GM18505 (cell line): Measurements from ENCODE around the gene TMEM244.

Experiments used
- ATAC-seq: cut with Tn5 transposase; IDR thresholded peaks from one replicate; pipeline ENCODE4 v1.9.1; 2021; ENCODE audit not compliant: unreplicated experiment
- POLR2A ChIP-seq: IDR thresholded peaks from 4 replicates; pipeline ENCODE4 v1.6.1; 2011; ENCODE audit warnings: borderline replicate concordance; ENCODE audit not compliant: insufficient read depth, insufficient read length; ENCODE audit errors: extremely low read depth

TMEM244 gene

GRCh38 chr6:129860908-129861665 lies at the start of gene TMEM244:
TMEM244 (minus strand) TSS chr6:129861315; CDS start chr6:129861188, 127 bp downstream.
- TF ChIP-seq POLR2A = no peak
- peak; percentile 46 for ATAC-seq

- TF ChIP-seq POLR2A = no peak
- peak; percentile 46 for ATAC-seq
Measured at GRCh38 chr6:129908858-129909257, 47.7 kb upstream of the TMEM244 start.

GRCh38 chr6:129908356-129908755 lies 47.2 kb upstream of the TMEM244 start:
- TF ChIP-seq POLR2A = no peak
- ATAC-seq = no peak

- no peak for ATAC-seq
- TF ChIP-seq POLR2A = no peak
Measured at GRCh38 chr6:129906515-129907077, 45.5 kb upstream of the TMEM244 start.

GRCh38 chr6:129903082-129903481 lies 42.0 kb upstream of the TMEM244 start:
- ATAC-seq = no peak
- TF ChIP-seq POLR2A = no peak

- ATAC-seq = no peak
- no peak for TF ChIP-seq POLR2A
Measured at GRCh38 chr6:129902681-129903080, 41.6 kb upstream of the TMEM244 start.

- no peak for TF ChIP-seq POLR2A
- peak; percentile 78 for ATAC-seq
Measured at GRCh38 chr6:129901910-129902309, 40.8 kb upstream of the TMEM244 start.

- no peak for TF ChIP-seq POLR2A
- peak; percentile 85 for ATAC-seq
Measured at GRCh38 chr6:129895692-129896091, 34.6 kb upstream of the TMEM244 start.

GRCh38 chr6:129894921-129895320 lies 33.8 kb upstream of the TMEM244 start:
- no peak for ATAC-seq
- no peak for TF ChIP-seq POLR2A

GRCh38 chr6:129893640-129894039 lies 32.5 kb upstream of the TMEM244 start:
- no peak for TF ChIP-seq POLR2A
- no peak for ATAC-seq

GRCh38 chr6:129890701-129891100 lies 29.6 kb upstream of the TMEM244 start:
- no peak for ATAC-seq
- TF ChIP-seq POLR2A = no peak

- no peak for TF ChIP-seq POLR2A
- no peak for ATAC-seq
Measured at GRCh38 chr6:129890164-129890563, 29.0 kb upstream of the TMEM244 start.

- no peak for ATAC-seq
- TF ChIP-seq POLR2A = no peak
Measured at GRCh38 chr6:129889580-129889979, 28.5 kb upstream of the TMEM244 start.
